Measurements from ENCODE around the gene POLD1. TPM values are rescaled to one million over a fixed set of nuclear protein-coding genes. Genes with fewer than 3 reads are reported as not detected.

POLD1 gene
- total and polyA plus RNA-seq, 2 experiments from 2014 or later, result 111 to 173 TPM

DNA sequence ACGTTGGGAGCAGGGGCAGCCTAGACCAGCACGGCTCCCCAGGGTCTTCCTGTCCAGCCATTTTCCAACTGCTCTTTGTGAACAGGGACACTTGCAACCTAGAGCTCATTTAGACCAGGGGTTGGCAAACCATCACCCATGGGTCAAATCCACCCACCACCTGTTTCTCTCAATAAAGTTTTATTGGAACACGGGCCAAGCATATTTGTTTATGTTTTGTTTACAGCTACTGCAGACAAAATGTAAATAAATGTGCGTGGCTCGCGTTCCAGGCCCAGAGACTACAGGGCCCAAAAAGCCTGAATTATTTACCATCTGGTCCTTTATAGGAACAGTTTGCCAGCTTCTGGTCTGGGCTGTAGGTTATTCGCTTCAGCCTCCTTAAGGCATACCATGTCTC, 78.8 kb downstream of the POLD1 start:
- H3K36me3 Mint-ChIP-seq (ENCODE audit: low read depth), result peaks cover 21% of the 10 kb centered on the region
- no peaks in the 10 kb centered on the region for H3K27me3 ChIP-seq (ENCODE audit: insufficient read depth)
- no peaks in the 10 kb centered on the region for H3K79me2 ChIP-seq (replicated peaks; ENCODE audit: insufficient read depth)
- no peaks in the 10 kb centered on the region for H3K36me3 ChIP-seq (ENCODE audit: insufficient read depth)
- H3K4me3 ChIP-seq, result no peak overlapping the region
- peaks cover 86% of the 10 kb centered on the region for H3K9me3 Mint-ChIP-seq
- H3K27me3 Mint-ChIP-seq (ENCODE audit: insufficient read depth, low read depth, poor library complexity), result peaks cover 11% of the 10 kb centered on the region
- no peak overlapping the region for H3K27ac ChIP-seq (ENCODE audit: low read depth)
- 0 out of 2 replicates have a peak, but pooled peaks cover 3% of the 10 kb centered on the region for H3K4me1 ChIP-seq (ENCODE audit: insufficient read depth)
- H3K27ac Mint-ChIP-seq, result no peak overlapping the region
- no peaks in the 10 kb centered on the region for H3K9me2 ChIP-seq (ENCODE audit: insufficient read depth)
- H3F3A ChIP-seq (replicated peaks; ENCODE audit: low read depth), result no peaks in the 10 kb centered on the region
- H3K4me2 ChIP-seq, result no peak overlapping the region
- TF ChIP-seq EZH2 (IDR thresholded peaks at IDR 0.05; ENCODE audit: low read depth, unreplicated experiment), result no peak
- no peak for TF ChIP-seq CREB1 (CRISPR knock-in tag; IDR thresholded peaks at IDR 0.05; ENCODE audit: low read depth)
- TF ChIP-seq, protein P1, sequence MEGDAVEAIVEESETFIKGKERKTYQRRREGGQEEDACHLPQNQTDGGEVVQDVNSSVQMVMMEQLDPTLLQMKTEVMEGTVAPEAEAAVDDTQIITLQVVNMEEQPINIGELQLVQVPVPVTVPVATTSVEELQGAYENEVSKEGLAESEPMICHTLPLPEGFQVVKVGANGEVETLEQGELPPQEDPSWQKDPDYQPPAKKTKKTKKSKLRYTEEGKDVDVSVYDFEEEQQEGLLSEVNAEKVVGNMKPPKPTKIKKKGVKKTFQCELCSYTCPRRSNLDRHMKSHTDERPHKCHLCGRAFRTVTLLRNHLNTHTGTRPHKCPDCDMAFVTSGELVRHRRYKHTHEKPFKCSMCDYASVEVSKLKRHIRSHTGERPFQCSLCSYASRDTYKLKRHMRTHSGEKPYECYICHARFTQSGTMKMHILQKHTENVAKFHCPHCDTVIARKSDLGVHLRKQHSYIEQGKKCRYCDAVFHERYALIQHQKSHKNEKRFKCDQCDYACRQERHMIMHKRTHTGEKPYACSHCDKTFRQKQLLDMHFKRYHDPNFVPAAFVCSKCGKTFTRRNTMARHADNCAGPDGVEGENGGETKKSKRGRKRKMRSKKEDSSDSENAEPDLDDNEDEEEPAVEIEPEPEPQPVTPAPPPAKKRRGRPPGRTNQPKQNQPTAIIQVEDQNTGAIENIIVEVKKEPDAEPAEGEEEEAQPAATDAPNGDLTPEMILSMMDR (conservative IDR thresholded peaks at IDR 0.05; ENCODE audit: low read depth in 2 of 2), result no peak
- TF ChIP-seq JUNB (IDR thresholded peaks at IDR 0.05; ENCODE audit: unreplicated experiment), result no peak
- no peak for TF ChIP-seq POLR2AphosphoS5 (IDR thresholded peaks at IDR 0.05; ENCODE audit: low read depth)
- TF ChIP-seq NANOG (IDR thresholded peaks at IDR 0.05; ENCODE audit: borderline replicate concordance), result no peak
- TF ChIP-seq, protein P2, sequence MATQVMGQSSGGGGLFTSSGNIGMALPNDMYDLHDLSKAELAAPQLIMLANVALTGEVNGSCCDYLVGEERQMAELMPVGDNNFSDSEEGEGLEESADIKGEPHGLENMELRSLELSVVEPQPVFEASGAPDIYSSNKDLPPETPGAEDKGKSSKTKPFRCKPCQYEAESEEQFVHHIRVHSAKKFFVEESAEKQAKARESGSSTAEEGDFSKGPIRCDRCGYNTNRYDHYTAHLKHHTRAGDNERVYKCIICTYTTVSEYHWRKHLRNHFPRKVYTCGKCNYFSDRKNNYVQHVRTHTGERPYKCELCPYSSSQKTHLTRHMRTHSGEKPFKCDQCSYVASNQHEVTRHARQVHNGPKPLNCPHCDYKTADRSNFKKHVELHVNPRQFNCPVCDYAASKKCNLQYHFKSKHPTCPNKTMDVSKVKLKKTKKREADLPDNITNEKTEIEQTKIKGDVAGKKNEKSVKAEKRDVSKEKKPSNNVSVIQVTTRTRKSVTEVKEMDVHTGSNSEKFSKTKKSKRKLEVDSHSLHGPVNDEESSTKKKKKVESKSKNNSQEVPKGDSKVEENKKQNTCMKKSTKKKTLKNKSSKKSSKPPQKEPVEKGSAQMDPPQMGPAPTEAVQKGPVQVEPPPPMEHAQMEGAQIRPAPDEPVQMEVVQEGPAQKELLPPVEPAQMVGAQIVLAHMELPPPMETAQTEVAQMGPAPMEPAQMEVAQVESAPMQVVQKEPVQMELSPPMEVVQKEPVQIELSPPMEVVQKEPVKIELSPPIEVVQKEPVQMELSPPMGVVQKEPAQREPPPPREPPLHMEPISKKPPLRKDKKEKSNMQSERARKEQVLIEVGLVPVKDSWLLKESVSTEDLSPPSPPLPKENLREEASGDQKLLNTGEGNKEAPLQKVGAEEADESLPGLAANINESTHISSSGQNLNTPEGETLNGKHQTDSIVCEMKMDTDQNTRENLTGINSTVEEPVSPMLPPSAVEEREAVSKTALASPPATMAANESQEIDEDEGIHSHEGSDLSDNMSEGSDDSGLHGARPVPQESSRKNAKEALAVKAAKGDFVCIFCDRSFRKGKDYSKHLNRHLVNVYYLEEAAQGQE (IDR thresholded peaks at IDR 0.05; ENCODE audit: unreplicated experiment), result no peak
- TF ChIP-seq, protein P3, sequence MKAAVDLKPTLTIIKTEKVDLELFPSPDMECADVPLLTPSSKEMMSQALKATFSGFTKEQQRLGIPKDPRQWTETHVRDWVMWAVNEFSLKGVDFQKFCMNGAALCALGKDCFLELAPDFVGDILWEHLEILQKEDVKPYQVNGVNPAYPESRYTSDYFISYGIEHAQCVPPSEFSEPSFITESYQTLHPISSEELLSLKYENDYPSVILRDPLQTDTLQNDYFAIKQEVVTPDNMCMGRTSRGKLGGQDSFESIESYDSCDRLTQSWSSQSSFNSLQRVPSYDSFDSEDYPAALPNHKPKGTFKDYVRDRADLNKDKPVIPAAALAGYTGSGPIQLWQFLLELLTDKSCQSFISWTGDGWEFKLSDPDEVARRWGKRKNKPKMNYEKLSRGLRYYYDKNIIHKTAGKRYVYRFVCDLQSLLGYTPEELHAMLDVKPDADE (IDR thresholded peaks at IDR 0.05), result no peak
- TF ChIP-seq, protein P4, sequence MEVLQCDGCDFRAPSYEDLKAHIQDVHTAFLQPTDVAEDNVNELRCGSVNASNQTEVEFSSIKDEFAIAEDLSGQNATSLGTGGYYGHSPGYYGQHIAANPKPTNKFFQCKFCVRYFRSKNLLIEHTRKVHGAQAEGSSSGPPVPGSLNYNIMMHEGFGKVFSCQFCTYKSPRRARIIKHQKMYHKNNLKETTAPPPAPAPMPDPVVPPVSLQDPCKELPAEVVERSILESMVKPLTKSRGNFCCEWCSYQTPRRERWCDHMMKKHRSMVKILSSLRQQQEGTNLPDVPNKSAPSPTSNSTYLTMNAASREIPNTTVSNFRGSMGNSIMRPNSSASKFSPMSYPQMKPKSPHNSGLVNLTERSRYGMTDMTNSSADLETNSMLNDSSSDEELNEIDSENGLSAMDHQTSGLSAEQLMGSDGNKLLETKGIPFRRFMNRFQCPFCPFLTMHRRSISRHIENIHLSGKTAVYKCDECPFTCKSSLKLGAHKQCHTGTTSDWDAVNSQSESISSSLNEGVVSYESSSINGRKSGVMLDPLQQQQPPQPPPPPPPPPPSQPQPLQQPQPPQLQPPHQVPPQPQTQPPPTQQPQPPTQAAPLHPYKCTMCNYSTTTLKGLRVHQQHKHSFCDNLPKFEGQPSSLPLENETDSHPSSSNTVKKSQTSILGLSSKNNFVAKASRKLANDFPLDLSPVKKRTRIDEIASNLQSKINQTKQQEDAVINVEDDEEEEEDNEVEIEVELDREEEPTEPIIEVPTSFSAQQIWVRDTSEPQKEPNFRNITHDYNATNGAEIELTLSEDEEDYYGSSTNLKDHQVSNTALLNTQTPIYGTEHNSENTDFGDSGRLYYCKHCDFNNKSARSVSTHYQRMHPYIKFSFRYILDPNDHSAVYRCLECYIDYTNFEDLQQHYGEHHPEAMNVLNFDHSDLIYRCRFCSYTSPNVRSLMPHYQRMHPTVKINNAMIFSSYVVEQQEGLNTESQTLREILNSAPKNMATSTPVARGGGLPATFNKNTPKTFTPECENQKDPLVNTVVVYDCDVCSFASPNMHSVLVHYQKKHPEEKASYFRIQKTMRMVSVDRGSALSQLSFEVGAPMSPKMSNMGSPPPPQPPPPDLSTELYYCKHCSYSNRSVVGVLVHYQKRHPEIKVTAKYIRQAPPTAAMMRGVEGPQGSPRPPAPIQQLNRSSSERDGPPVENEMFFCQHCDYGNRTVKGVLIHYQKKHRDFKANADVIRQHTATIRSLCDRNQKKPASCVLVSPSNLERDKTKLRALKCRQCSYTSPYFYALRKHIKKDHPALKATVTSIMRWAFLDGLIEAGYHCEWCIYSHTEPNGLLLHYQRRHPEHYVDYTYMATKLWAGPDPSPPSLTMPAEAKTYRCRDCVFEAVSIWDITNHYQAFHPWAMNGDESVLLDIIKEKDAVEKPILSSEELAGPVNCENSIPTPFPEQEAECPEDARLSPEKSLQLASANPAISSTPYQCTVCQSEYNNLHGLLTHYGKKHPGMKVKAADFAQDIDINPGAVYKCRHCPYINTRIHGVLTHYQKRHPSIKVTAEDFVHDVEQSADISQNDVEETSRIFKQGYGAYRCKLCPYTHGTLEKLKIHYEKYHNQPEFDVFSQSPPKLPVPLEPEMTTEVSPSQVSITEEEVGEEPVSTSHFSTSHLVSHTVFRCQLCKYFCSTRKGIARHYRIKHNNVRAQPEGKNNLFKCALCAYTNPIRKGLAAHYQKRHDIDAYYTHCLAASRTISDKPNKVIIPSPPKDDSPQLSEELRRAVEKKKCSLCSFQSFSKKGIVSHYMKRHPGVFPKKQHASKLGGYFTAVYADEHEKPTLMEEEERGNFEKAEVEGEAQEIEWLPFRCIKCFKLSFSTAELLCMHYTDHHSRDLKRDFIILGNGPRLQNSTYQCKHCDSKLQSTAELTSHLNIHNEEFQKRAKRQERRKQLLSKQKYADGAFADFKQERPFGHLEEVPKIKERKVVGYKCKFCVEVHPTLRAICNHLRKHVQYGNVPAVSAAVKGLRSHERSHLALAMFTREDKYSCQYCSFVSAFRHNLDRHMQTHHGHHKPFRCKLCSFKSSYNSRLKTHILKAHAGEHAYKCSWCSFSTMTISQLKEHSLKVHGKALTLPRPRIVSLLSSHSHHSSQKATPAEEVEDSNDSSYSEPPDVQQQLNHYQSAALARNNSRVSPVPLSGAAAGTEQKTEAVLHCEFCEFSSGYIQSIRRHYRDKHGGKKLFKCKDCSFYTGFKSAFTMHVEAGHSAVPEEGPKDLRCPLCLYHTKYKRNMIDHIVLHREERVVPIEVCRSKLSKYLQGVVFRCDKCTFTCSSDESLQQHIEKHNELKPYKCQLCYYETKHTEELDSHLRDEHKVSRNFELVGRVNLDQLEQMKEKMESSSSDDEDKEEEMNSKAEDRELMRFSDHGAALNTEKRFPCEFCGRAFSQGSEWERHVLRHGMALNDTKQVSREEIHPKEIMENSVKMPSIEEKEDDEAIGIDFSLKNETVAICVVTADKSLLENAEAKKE (CRISPR knock-in tag; IDR thresholded peaks at IDR 0.05), result no peak
- TF ChIP-seq ZNF331 (CRISPR knock-in tag; IDR thresholded peaks at IDR 0.05; ENCODE audit: low read depth), result no peak
- TF ChIP-seq EZH2phosphoT487 (IDR thresholded peaks at IDR 0.05; ENCODE audit: unreplicated experiment), result no peak
- no peak for TF ChIP-seq STAT1 (IDR thresholded peaks at IDR 0.05; ENCODE audit: unreplicated experiment)
- TF ChIP-seq ZNF114 (CRISPR knock-in tag; IDR thresholded peaks at IDR 0.05), result no peak
- no peak overlapping the region for H2AFZ ChIP-seq
- no peaks in the 10 kb centered on the region for H4K20me1 ChIP-seq (replicated peaks; ENCODE audit: insufficient read depth)
- no peak for DNase-seq (ENCODE audit: low spot score)
- H3K4me3 Mint-ChIP-seq, result no peak overlapping the region
- no peaks in the 10 kb centered on the region for H3K4me1 Mint-ChIP-seq
- no peak for ATAC-seq

Measured in GM23338 (cell line).